Activated CD8-positive, alpha-beta memory T cell treated with anti-CD3 and anti-CD28 coated beads for 1 hour (primary cell): ENCODE data around the gene SCGB1C1.
"Not testable (repeated sequence)": the region's sequence is repeated elsewhere in the genome, so short reads cannot be mapped to it uniquely, and the experiment has no call there.

Experiments used
- DNase-seq, 2 donors: peaks; one replicate each; pipeline ENCODE4 v3.0.0-alpha.2; 2020; ENCODE audit warnings: low read depth in 1 of 2; ENCODE audit errors: extremely low read depth in 1 of 2

SCGB1C1 gene

GRCh38 chr11:236774-237767, 44.2 kb downstream of the SCGB1C1 start, which contains the start of gene PSMD13:
TSS of gene PSMD13 (plus strand) at chr11:236976. CDS start at chr11:237050, 74 bp downstream.
- peak; percentile 55 to 81 for DNase-seq

DNA sequence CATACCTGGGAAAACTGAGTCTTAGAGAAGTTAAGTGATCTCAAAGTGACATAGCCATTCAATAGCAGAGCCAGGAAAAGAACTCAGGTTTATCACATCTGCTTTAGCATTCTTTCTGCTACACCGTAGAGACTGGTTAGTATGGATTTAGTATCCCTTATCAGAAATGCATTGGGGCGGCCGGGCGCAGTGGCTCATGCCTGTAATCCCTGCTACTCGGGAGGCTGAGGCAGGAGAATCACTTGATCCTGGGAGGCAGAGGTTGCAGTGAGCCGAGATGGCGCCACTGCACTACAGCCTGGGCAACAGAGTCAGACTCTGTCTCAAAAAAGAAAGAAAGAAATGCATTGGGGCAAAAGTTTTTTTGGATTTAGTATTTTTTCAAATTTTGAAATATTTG, 45.5 kb downstream of the SCGB1C1 start:
- DNase-seq: not testable (repeated sequence)

GRCh38 chr11:240315-240714, 47.4 kb downstream of the SCGB1C1 start:
- no peak for DNase-seq

- no peak for DNase-seq
Measured at GRCh38 chr11:241634-242033, 48.8 kb downstream of the SCGB1C1 start.
